ENCODE results near the gene FYN. TPM values are rescaled to one million over a fixed set of nuclear protein-coding genes. Genes with fewer than 3 reads are reported as not detected.
A peak's percentile ranks its signal among the peaks of the same experiment; 100 is the strongest.

FYN gene
- total RNA-seq, 1 donor from 2014 or later, result 525 TPM

- Mint-ChIP-seq H3K27me3 (ENCODE audit: unreplicated experiment) (peaks cover 10% of the 10 kb centered on the region), H3K27ac (ENCODE audit: unreplicated experiment) (peak overlapping the region; percentile 92), H3K4me3 (ENCODE audit: unreplicated experiment) (peak overlapping the region; percentile 78), H3K36me3 (ENCODE audit: unreplicated experiment) (peaks cover 4% of the 10 kb centered on the region), H3K4me1 (ENCODE audit: low read depth, unreplicated experiment) (peaks cover 58% of the 10 kb centered on the region), H3K9me3 (ENCODE audit: unreplicated experiment) (peaks cover 16% of the 10 kb centered on the region)
- no peak for TF ChIP-seq CTCF (IDR thresholded peaks at IDR 0.05; ENCODE audit: partially characterized antibody, unreplicated experiment)
- peak; percentile 81 for DNase-seq
Observed at GRCh38 chr6:111663692-111664564, 209.3 kb downstream of the FYN start.

GRCh38 chr6:111662794-111663593 is 210.3 kb downstream of the FYN start:
- no peak for TF ChIP-seq CTCF (IDR thresholded peaks at IDR 0.05; ENCODE audit: partially characterized antibody, unreplicated experiment)
- no peak for DNase-seq
- peak overlapping the region; percentile 78 for H3K4me3 Mint-ChIP-seq (ENCODE audit: unreplicated experiment)

GRCh38 chr6:111662072-111662793 is 211.0 kb downstream of the FYN start:
- Mint-ChIP-seq H3K27me3 (ENCODE audit: unreplicated experiment) (peaks cover 10% of the 10 kb centered on the region), H3K36me3 (ENCODE audit: unreplicated experiment) (peaks cover 4% of the 10 kb centered on the region), H3K27ac (ENCODE audit: unreplicated experiment) (peak overlapping the region; percentile 92), H3K9me3 (ENCODE audit: unreplicated experiment) (peaks cover 16% of the 10 kb centered on the region), H3K4me3 (ENCODE audit: unreplicated experiment) (peak overlapping the region; percentile 73), H3K4me1 (ENCODE audit: low read depth, unreplicated experiment) (peaks cover 52% of the 10 kb centered on the region)
- no peak for DNase-seq
- TF ChIP-seq CTCF (IDR thresholded peaks at IDR 0.05; ENCODE audit: partially characterized antibody, unreplicated experiment), result no peak

More at GRCh38 chr6:111662794-111663593, 210.3 kb downstream of the FYN start:
- Mint-ChIP-seq H3K9me3 (ENCODE audit: unreplicated experiment) (peaks cover 16% of the 10 kb centered on the region), H3K27ac (ENCODE audit: unreplicated experiment) (peak overlapping the region; percentile 92), H3K4me1 (ENCODE audit: low read depth, unreplicated experiment) (peaks cover 52% of the 10 kb centered on the region), H3K36me3 (ENCODE audit: unreplicated experiment) (peaks cover 4% of the 10 kb centered on the region), H3K27me3 (ENCODE audit: unreplicated experiment) (peaks cover 10% of the 10 kb centered on the region)

GRCh38 chr6:111661541-111662061 is 211.7 kb downstream of the FYN start:
- peaks cover 11% of the 10 kb centered on the region for H3K9me3 Mint-ChIP-seq (ENCODE audit: unreplicated experiment)
- H3K4me1 Mint-ChIP-seq (ENCODE audit: low read depth, unreplicated experiment), result peaks cover 52% of the 10 kb centered on the region
- DNase-seq, result peak; percentile 73
- H3K4me3 Mint-ChIP-seq (ENCODE audit: unreplicated experiment), result peak overlapping the region; percentile 73
- H3K27me3 Mint-ChIP-seq (ENCODE audit: unreplicated experiment), result peaks cover 9% of the 10 kb centered on the region
- TF ChIP-seq CTCF (IDR thresholded peaks at IDR 0.05; ENCODE audit: partially characterized antibody, unreplicated experiment), result no peak
- H3K27ac Mint-ChIP-seq (ENCODE audit: unreplicated experiment), result peak overlapping the region; percentile 92
- no peaks in the 10 kb centered on the region for H3K36me3 Mint-ChIP-seq (ENCODE audit: unreplicated experiment)
